Measurements from ENCODE around the gene TYMP.

- TF ChIP-seq POLR2A (IDR thresholded peaks at IDR 0.05; ENCODE audit: low read depth, low read length) (no peak), POLR2AphosphoS5 (IDR thresholded peaks at IDR 0.05; ENCODE audit: low read depth, low read length) (no peak)
These were observed 7.5 kb downstream of the TYMP start for GRCh38 chr22:50522208-50522805.

All from GM12892 (cell line).